ENCODE data around the gene STK38. TPM values are rescaled to one million over a fixed set of nuclear protein-coding genes. Genes with fewer than 3 reads are reported as not detected.
A peak's percentile ranks its signal among the peaks of the same experiment; 100 is the strongest.

The STK38 gene
- total and polyA plus RNA-seq, 9 of the 15 experiments (the other 6 are each of a cell fraction or from before 2014, with no cell fraction given): 5.7 to 28.7 (median 19.5) TPM

DNA sequence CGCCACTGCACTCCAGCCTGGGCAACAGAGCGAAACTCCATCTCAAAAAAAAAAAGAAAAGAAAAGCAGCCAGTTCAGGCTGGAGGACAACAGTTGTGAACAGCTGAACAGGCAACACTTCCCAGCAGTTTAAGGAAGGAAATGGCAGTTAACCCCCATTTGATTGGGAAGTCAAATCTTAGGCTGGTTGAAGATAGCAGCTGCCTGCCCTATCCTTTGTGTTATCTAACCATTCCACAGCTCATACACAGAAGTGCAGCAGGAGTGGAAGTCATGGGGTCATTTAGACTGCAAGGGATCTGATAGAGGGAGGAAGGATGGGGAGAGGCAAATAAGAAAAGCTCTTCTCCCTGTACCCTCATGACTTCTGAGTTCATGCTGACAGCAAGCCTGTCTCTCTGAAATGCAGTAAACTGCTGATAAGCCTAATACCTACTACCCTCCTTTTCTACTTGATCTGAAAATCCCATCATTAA lies 69.2 kb downstream of the STK38 start (continued):
- TF ChIP-seq, protein P1, sequence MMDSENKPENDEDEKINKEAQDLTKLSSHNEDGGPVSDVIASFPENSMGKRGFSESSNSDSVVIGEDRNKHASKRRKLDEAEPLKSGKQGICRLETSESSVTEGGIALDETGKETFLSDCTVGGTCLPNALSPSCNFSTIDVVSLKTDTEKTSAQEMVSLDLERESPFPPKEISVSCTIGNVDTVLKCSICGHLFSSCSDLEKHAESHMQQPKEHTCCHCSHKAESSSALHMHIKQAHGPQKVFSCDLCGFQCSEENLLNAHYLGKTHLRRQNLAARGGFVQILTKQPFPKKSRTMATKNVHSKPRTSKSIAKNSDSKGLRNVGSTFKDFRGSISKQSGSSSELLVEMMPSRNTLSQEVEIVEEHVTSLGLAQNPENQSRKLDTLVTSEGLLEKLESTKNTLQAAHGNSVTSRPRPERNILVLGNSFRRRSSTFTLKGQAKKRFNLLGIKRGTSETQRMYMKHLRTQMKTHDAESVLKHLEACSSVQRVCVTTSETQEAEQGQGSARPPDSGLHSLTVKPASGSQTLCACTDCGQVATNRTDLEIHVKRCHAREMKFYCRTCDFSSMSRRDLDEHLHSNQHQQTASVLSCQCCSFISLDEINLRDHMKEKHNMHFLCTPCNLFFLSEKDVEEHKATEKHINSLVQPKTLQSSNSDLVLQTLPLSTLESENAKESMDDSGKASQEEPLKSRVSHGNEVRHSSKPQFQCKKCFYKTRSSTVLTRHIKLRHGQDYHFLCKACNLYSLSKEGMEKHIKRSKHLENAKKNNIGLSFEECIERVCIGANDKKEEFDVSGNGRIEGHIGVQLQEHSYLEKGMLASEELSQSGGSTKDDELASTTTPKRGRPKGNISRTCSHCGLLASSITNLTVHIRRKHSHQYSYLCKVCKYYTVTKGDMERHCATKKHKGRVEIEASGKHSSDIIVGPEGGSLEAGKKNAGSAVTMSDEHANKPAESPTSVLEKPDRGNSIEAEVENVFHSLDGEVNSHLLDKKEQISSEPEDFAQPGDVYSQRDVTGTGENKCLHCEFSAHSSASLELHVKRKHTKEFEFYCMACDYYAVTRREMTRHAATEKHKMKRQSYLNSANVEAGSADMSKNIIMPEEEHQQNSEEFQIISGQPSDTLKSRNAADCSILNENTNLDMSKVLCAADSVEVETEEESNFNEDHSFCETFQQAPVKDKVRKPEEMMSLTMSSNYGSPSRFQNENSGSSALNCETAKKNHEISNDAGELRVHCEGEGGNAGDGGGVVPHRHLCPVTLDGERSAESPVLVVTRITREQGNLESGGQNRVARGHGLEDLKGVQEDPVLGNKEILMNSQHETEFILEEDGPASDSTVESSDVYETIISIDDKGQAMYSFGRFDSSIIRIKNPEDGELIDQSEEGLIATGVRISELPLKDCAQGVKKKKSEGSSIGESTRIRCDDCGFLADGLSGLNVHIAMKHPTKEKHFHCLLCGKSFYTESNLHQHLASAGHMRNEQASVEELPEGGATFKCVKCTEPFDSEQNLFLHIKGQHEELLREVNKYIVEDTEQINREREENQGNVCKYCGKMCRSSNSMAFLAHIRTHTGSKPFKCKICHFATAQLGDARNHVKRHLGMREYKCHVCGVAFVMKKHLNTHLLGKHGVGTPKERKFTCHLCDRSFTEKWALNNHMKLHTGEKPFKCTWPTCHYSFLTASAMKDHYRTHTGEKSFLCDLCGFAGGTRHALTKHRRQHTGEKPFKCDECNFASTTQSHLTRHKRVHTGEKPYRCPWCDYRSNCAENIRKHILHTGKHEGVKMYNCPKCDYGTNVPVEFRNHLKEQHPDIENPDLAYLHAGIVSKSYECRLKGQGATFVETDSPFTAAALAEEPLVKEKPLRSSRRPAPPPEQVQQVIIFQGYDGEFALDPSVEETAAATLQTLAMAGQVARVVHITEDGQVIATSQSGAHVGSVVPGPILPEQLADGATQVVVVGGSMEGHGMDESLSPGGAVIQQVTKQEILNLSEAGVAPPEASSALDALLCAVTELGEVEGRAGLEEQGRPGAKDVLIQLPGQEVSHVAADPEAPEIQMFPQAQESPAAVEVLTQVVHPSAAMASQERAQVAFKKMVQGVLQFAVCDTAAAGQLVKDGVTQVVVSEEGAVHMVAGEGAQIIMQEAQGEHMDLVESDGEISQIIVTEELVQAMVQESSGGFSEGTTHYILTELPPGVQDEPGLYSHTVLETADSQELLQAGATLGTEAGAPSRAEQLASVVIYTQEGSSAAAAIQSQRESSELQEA (IDR thresholded peaks at IDR 0.05; ENCODE audit: low read depth): no peak
- TF ChIP-seq ADNP (tag; IDR thresholded peaks at IDR 0.05): no peak
- no peak for TF ChIP-seq EGR1 (conservative IDR thresholded peaks at IDR 0.05)
- no peak for TF ChIP-seq PHB (CRISPR knock-in tag; IDR thresholded peaks at IDR 0.05)
- TF ChIP-seq, protein P2, sequence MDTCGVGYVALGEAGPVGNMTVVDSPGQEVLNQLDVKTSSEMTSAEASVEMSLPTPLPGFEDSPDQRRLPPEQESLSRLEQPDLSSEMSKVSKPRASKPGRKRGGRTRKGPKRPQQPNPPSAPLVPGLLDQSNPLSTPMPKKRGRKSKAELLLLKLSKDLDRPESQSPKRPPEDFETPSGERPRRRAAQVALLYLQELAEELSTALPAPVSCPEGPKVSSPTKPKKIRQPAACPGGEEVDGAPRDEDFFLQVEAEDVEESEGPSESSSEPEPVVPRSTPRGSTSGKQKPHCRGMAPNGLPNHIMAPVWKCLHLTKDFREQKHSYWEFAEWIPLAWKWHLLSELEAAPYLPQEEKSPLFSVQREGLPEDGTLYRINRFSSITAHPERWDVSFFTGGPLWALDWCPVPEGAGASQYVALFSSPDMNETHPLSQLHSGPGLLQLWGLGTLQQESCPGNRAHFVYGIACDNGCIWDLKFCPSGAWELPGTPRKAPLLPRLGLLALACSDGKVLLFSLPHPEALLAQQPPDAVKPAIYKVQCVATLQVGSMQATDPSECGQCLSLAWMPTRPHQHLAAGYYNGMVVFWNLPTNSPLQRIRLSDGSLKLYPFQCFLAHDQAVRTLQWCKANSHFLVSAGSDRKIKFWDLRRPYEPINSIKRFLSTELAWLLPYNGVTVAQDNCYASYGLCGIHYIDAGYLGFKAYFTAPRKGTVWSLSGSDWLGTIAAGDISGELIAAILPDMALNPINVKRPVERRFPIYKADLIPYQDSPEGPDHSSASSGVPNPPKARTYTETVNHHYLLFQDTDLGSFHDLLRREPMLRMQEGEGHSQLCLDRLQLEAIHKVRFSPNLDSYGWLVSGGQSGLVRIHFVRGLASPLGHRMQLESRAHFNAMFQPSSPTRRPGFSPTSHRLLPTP (IDR thresholded peaks at IDR 0.05; ENCODE audit: borderline replicate concordance, extremely low read depth, insufficient read length): no peak
- 0 out of 2 replicates have a peak, but pooled peaks have one; percentile 41 for TF ChIP-seq LEF1 (IDR thresholded peaks at IDR 0.05)
- peak; percentile 52; the same call in 1 of the 2 replicates for TF ChIP-seq TOE1 (IDR thresholded peaks at IDR 0.05; ENCODE audit: borderline replicate concordance)
- TF ChIP-seq TOE1 (CRISPR knock-in tag; IDR thresholded peaks at IDR 0.05; ENCODE audit: borderline replicate concordance, low read depth): no peak
- TF ChIP-seq RNF2 (IDR thresholded peaks at IDR 0.05): peak; percentile 63
- TF ChIP-seq ZNF764 (CRISPR knock-in tag; IDR thresholded peaks at IDR 0.05; ENCODE audit: low read depth): no peak
- TF ChIP-seq ETV5 (CRISPR knock-in tag; IDR thresholded peaks at IDR 0.05; ENCODE audit: low read depth): no peak
- peak; percentile 59 for TF ChIP-seq BHLHE40 (IDR thresholded peaks at IDR 0.05; ENCODE audit: low read length)
- TF ChIP-seq KLF16 (IDR thresholded peaks at IDR 0.05): peak; percentile 92
- TF ChIP-seq, protein P3, sequence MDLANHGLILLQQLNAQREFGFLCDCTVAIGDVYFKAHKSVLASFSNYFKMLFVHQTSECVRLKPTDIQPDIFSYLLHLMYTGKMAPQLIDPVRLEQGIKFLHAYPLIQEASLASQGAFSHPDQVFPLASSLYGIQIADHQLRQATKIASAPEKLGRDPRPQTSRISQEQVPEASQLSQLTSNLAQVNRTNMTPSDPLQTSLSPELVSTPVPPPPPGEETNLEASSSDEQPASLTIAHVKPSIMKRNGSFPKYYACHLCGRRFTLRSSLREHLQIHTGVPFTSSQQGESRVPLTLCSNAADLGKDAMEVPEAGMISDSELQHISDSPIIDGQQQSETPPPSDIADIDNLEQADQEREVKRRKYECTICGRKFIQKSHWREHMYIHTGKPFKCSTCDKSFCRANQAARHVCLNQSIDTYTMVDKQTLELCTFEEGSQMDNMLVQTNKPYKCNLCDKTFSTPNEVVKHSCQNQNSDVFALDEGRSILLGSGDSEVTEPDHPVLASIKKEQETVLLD (IDR thresholded peaks at IDR 0.05): peak; percentile 82; the same call in 1 of the 2 replicates
- TF ChIP-seq ZBED1 (IDR thresholded peaks at IDR 0.05): no peak
- TF ChIP-seq, protein P4, sequence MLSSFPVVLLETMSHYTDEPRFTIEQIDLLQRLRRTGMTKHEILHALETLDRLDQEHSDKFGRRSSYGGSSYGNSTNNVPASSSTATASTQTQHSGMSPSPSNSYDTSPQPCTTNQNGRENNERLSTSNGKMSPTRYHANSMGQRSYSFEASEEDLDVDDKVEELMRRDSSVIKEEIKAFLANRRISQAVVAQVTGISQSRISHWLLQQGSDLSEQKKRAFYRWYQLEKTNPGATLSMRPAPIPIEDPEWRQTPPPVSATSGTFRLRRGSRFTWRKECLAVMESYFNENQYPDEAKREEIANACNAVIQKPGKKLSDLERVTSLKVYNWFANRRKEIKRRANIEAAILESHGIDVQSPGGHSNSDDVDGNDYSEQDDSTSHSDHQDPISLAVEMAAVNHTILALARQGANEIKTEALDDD (IDR thresholded peaks at IDR 0.05): peak; percentile 93
- TF ChIP-seq PTBP1 (IDR thresholded peaks at IDR 0.05; ENCODE audit: low read depth, low read length): no peak

Data from K562 (cell line).